GM19025 (cell line): Measurements from ENCODE around the gene GAREM1.
"Not testable (repeated sequence)": the region's sequence is repeated elsewhere in the genome, so short reads cannot be mapped to it uniquely, and the experiment has no call there.

Experiments used
- ATAC-seq: cut with Tn5 transposase; IDR thresholded peaks from one replicate; pipeline ENCODE4 v1.9.1; 2021; ENCODE audit warnings: mild to moderate bottlenecking, low read depth, moderate library complexity; ENCODE audit not compliant: unreplicated experiment

GAREM1 gene

GRCh38 chr18:32270341-32270740, 200.3 kb downstream of the GAREM1 start:
- ATAC-seq = no peak

DNA sequence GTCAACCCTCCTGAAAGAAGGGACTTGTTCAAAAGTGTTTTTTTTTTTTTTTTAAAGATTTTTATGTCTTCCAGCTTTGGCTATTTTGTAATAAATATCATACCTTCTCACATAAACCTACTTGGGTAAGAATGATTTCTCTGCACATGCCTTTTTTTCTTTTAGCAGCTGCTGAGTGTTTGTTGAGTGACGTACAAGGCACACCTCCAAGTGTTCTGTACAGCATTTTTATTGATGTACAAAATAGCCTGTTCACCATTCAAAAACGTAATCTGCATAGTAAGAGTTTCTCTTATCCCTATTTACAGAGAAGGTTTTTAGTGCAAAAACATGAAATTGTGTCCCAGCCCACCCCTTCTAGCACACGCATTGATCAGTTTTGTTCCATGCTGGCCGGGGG, 203.2 kb downstream of the GAREM1 start:
- no peak for ATAC-seq

DNA sequence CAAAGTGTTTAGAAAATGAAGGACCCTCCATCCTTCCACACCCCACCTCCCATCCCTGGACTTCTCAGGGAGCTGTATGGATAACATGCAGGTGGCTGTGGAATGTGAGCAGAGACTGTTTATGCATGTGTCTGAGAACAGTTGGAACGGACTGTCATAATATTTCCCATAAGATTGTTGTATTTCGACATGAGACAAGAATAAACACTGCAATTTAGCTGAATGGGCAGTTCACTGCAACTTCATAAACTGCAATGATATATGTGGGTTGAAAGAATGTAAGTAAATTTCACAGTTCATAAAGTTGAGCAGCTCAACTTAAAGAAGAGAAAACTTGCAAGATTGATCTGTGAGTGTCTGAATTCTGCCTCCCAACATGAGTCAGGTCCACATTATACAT, 206.3 kb downstream of the GAREM1 start:
- no peak for ATAC-seq

- no peak for ATAC-seq
Measured at GRCh38 chr18:32262092-32262491, 208.6 kb downstream of the GAREM1 start.

DNA sequence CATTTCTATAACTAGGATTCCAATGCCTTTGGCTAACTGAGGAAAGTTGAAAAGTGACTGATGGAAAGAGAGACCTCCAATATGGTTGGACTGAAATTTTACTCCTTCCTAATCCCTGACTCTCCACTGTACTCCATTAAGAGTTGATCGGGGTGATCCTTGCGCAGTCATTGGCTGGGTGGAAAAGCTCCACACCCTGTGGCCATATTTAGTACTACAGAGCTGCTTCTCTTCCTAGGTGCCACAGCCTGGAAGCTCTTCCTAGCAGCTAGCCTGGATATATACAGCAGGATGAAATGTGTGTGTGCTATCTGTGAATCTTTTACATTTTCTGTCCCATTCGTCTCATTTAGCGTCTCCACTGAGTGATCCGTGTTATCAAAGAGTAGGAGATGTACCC, 209.7 kb downstream of the GAREM1 start:
- ATAC-seq = no peak

DNA sequence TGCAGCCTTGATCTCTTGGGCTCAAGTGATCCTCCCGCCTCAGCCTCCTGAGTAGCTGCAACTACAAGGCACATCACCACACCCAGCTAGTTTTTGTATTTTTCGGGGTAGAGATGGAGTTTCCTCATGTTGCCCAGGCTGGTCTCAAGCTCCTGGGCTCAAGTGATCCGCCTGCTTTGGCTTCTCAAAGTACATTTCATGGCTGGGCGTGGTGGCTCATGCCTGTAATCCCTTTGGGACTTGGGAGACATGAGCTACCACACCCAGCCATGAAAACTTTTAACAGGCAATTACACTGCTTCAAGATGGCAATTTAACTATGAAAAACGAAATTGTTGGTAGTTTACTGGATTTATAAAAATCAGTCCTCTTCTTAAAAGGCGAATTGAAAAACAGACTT, 211.1 kb downstream of the GAREM1 start:
- no peak for ATAC-seq

- ATAC-seq = no peak
Measured at GRCh38 chr18:32258558-32259204, 212.0 kb downstream of the GAREM1 start.

GRCh38 chr18:32258148-32258547, 212.5 kb downstream of the GAREM1 start:
- ATAC-seq = no peak

DNA sequence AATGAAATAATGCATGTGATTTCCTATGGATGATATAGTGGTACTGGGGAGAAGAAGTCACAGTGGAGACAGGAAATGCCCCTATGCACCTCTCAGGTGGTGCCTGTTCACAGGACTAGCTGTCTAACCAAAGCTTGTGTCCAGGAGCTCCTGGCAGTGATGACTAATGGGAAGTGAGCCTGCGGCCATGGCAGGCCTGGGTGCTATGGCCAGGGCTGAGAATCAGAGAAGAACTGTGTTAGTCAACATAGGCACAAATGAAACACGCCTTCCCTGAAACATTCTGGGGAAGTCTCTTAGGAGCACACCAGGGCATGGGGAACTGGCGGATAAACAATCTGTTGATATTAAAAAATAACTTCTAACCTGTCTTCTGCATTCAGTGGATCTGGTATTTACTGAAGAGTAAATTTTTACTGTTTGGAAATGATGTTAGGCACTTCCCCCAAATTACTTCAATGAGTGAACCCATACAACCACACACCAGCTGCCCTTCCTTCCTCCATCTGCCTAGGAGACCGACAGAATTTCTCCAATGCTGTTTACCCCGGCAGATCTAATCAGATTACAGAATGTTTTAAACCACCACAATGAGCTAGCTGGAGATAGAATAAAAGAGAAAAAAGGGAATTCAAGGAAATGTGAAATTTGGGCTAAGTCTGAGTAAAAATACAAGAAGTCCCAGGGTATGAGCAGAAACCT, 213.4 kb downstream of the GAREM1 start:
- no peak for ATAC-seq

- ATAC-seq = no peak
Measured at GRCh38 chr18:32255570-32255969, 215.1 kb downstream of the GAREM1 start.

DNA sequence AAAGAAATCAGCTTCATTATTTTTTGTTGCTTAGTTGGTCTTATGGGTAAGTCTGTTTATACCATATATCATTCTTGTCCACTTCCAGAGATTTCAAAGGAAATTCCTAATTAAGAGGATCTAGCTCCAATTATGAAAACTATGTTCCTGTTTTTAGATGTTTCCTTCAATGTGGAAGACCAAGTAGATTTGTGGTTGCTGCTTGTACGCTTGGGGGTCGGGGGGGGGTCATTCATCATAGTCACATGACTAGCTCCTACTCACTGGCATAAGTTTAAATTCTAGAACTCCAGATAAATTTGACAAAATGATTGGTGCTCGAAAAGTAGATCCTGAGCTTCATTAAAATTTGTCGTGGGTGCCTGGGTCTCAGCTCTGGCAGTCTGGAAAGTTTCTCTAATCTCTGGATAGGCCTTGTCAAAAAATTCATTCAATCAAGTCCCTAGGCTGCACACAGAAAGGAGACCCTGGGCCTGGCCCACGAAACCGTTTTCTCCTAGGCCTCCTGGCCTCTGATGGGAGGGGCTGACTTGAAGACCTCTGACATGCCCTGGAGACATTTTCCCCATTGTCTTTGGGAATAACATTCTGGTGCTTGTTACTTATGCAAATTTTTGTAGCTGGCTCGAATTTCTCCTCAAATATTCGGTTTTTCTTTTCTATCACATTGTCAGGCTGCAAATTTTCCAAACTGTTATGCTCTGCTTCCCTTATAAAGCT, 218.4 kb downstream of the GAREM1 start:
- no peak for ATAC-seq

GRCh38 chr18:32251466-32251865, 219.2 kb downstream of the GAREM1 start:
- no peak for ATAC-seq

- no peak for ATAC-seq
Measured at GRCh38 chr18:32249147-32249929, 221.3 kb downstream of the GAREM1 start.

- ATAC-seq = no peak
Measured at GRCh38 chr18:32244881-32245280, 225.8 kb downstream of the GAREM1 start.

- ATAC-seq = no peak
Measured at GRCh38 chr18:32243358-32243757, 227.3 kb downstream of the GAREM1 start.

DNA sequence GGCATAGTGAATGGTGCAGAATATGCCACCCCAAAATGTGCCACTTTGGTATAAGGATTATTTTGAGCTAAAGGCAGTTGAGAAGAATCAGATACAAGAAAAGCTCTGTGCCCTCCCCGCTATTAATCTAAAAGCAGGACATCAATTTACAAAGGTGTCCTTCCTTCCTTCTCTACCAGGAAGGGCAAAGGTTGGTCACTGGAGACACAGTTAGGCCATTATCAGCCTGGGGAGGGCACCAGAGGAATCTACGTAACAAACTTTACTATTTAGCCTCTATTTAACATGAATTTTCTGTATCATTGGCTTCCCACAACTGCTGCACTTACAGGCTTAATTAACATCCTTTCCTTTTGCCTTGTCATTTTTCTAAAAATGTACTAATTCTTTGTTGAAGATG, 228.3 kb downstream of the GAREM1 start:
- ATAC-seq = no peak

GRCh38 chr18:32238635-32239268, 231.9 kb downstream of the GAREM1 start:
- no peak for ATAC-seq

DNA sequence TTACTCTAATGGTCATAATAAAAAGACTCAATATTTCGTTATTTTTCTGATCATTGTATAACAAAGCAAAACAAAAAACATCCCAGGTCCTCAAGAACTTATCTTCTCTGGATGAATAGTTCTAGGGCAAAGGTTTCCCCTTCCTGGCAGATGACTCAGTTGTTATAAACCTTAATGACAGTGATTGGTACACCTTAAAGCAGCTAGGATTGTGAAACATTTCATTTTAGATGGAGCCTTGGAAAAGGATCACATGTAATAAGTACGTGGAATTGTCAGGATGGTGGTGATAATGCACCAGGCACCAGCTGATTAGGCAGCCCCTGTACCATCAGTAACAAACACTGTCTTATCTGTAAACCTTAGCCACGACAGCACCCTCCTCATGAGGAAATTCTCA, 233.6 kb downstream of the GAREM1 start:
- ATAC-seq = no peak

GRCh38 chr18:32233348-32233747, 237.3 kb downstream of the GAREM1 start:
- ATAC-seq = not testable (repeated sequence)

DNA sequence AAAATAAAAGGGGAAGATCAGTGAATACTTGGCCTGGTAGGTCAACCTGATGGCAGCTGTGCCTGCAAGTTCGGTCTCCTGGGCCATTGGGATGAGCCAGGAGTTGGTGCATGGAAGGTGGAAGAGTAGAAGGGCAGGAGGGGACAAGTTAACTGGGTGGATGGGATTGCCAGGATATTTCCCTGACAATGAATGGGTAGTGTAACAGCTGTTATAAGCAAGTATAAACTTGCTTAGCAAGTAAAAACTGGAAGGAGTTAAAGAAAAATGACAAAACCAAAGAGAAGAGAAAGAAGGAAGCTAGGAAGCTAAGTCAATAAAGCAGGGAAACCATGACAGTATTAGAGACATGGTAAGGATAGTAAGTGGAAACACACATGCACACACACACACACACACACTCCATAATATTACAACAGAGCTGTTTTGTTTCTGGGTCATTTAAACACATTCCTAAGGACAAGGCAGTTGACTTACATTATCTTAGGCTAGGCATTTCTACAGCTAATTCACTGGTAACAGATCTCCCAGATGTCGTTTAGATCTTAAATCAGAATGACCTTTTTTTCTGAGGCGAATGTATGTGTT, 251.2 kb downstream of the GAREM1 start:
- ATAC-seq = no peak
